ENCODE data around the gene LRG1. TPM values are rescaled to one million over a fixed set of nuclear protein-coding genes. Genes with fewer than 3 reads are reported as not detected.
A peak's percentile ranks its signal among the peaks of the same experiment; 100 is the strongest.

Gene LRG1
- total RNA-seq, 2 donors from 2014 or later = 0.67 to 2.3 TPM

DNA sequence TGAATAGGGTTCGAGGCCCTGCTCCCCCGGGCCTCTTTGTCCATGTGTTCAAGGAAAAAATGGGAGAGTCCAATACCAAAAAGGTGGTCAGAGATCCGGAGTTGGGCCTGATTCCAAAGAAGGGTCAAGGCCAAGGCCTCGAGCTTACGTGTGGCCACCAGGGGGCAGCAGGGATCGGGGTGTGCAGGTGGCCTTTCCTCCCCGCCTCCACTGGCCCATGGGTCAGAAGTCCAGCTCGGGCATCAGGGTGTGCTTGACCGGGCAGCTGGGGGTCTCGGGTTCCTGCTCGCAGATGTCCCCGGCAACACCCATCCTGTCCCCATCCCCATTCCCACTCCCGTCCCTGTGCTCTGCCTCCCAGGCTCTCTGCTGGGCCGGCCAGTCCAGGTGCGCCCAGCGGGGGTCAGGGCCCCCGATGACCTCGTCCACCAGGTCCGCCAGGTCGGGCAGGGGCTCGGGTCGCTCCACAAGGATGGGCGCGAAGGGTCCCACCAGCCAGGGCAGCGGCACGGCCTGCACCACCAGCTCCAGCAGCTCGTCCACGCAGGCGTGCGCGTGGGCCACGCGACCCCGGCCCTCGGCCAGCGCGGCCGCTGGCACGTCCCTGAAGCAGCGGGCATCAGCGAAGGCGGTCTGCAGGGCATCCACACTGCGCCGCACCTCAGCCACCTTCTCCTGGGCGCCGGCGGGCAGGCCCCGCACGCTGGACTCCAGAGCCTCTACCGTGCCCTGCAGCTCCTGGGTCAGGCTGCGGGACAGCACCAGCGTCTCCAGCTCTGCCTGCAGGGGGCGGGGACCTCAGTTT, 16.3 kb downstream of the LRG1 start:
- Mint-ChIP-seq H3K4me1 (ENCODE audit: low read depth) (no peaks in the 10 kb centered on the region), H3K27ac (no peak overlapping the region), H3K4me3 (no peak overlapping the region), H3K9me3 (no peaks in the 10 kb centered on the region), H3K36me3 (ENCODE audit: insufficient read depth in 2 of 2) (no peaks in the 10 kb centered on the region), H3K27me3 (ENCODE audit: low read depth) (no peaks in the 10 kb centered on the region)
- ATAC-seq (replicated peaks in 1 of 2) (peak; percentile 33 to 42), DNase-seq (peak; percentile 55 to 60)

DNA sequence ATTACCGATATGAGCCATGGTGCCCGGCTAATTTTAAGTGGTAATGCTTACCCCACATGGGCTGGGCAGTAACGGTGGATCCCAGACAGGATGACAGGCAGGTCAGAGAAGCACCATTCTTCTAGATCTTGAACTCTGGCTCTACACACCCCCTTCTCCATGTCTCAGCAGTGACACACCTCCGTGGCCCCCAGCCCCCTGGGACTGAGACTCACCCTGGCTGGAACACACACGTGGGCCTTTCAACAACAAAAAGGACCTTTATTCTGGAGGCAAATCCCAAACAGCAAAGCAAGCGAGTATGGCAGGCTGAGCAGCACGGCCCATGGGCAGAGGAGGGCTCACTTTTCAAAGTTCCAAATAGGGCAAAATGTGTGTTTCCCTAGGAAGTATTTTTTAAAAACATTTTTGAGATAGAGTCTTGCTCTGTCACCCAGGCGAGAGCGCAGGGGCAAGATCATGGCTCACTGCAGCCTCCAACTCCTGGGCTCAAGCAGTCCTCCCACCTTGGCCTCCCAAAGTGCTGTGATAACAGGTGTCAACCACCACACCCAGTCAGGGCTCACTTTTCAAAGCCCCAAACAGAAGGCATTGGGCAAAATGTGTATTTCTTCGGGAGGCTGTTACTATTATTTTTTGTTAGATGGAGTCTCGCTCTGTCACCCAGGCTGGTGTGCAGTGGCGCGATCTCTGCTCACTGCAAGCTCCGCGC, 17.4 kb downstream of the LRG1 start:
- Mint-ChIP-seq H3K9me3 (no peaks in the 10 kb centered on the region), H3K36me3 (ENCODE audit: insufficient read depth in 2 of 2) (no peaks in the 10 kb centered on the region), H3K27ac (no peak overlapping the region), H3K4me3 (no peak overlapping the region), H3K27me3 (ENCODE audit: low read depth) (no peaks in the 10 kb centered on the region), H3K4me1 (ENCODE audit: low read depth) (no peaks in the 10 kb centered on the region)
- ATAC-seq (replicated peaks in 1 of 2) (no peak), DNase-seq (no peak)

DNA sequence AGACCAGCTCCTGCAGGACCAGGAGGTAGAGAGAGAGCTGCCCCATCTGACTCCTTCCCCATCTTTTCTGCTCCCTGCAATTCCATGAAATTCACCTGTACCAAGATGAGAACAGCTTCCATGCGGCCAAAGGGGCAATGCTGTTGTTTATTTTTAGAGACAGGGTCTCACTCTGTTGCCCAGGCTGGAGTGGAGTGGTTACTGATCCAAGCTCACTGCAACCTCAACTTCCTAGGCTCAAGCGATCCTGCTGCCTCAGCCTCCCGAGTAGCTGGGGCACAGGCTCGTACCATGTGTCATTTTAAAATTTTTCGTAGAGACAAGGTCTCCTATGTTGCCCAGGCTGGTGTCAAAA, 18.0 kb downstream of the LRG1 start:
- H3K9me3 Mint-ChIP-seq = no peaks in the 10 kb centered on the region
- no peak for ATAC-seq (replicated peaks in 1 of 2)
- no peaks in the 10 kb centered on the region for H3K36me3 Mint-ChIP-seq (ENCODE audit: insufficient read depth in 2 of 2)
- no peak for DNase-seq
- H3K4me1 Mint-ChIP-seq (ENCODE audit: low read depth) = no peaks in the 10 kb centered on the region
- H3K4me3 Mint-ChIP-seq = no peak overlapping the region
- H3K27ac Mint-ChIP-seq = no peak overlapping the region
- no peaks in the 10 kb centered on the region for H3K27me3 Mint-ChIP-seq (ENCODE audit: low read depth)

DNA sequence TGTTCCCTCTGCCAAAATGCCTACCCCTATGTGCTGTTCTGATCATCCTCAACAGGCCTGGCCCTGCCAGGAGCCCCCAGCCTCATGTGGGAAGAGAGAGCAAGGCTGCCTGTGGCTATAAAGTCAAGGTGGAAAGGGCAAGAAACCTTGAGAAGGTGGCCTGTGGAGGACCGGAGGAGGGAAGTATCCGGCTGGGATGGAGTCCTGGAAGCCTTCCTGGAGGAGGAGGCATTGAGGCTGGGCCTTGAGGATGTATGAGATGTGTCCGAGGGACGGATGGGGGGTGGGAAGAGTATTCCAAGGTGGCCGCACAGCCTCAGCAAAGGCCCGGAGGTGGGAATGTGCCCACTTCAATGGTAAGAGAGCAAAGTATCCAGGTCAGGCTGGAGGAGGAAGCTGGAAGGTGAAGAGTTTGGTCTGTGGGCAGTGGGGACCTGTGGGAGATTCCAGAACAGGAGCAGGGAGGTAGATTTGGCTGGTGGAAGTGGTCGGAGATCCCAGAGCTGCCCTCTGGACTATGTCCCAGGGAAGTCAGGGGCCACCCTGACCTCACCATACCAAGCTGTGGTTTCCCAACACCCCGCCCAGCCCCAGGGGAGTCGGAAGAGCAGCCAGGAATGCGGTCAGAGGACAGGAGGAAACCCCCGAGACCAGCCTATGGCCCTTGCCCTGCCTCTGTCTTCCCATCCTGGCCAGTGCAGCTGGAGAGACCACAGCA, 18.5 kb downstream of the LRG1 start:
- H3K27ac Mint-ChIP-seq = no peak overlapping the region
- no peak overlapping the region for H3K4me3 Mint-ChIP-seq
- H3K4me1 Mint-ChIP-seq (ENCODE audit: low read depth) = no peaks in the 10 kb centered on the region
- no peak for ATAC-seq (replicated peaks in 1 of 2)
- no peak for DNase-seq
- H3K27me3 Mint-ChIP-seq (ENCODE audit: low read depth) = no peaks in the 10 kb centered on the region
- H3K9me3 Mint-ChIP-seq = no peaks in the 10 kb centered on the region
- H3K36me3 Mint-ChIP-seq (ENCODE audit: insufficient read depth in 2 of 2) = no peaks in the 10 kb centered on the region

DNA sequence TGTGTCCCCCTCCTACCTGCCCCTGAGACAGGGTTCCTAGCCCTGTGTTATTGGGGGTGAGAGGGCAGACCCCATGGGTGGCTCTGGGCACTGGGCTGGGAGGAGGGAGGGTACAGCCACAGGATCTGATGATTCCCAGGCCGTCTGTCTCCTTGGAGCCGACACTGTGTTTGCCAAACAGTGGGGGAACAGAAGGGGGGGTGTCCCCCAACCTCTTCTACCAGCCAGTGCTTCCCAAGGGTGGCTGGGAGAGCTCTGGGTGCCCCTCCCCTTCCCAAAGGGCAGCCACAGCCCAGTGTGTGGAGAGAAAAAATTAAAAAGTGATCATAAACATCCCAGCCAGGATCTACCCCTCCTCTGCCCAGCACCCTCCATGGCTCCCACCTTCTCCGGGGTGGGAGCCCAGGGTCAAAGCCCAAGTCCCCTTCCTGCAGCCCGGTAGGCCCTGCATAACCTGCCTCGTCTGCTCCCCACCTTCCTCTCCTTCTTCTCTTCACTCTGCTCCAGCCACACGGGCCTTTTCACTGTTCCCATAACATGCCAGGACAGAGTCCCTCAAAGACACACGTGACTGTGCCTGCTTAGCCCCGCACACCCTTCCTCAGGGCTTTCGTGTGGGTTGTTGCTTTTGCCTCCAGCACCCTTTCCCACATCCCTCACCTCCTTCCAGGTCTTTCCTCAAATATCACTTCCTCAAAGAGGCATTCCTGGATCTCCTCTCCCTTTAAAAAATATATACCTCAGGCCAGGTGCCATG, 20.1 kb downstream of the LRG1 start:
- Mint-ChIP-seq H3K9me3 (no peaks in the 10 kb centered on the region), H3K27me3 (ENCODE audit: low read depth) (no peaks in the 10 kb centered on the region), H3K4me1 (ENCODE audit: low read depth) (no peaks in the 10 kb centered on the region), H3K27ac (no peak overlapping the region), H3K4me3 (no peak overlapping the region), H3K36me3 (ENCODE audit: insufficient read depth in 2 of 2) (no peaks in the 10 kb centered on the region)
- no peak for ATAC-seq (replicated peaks in 1 of 2)
- DNase-seq = no peak

DNA sequence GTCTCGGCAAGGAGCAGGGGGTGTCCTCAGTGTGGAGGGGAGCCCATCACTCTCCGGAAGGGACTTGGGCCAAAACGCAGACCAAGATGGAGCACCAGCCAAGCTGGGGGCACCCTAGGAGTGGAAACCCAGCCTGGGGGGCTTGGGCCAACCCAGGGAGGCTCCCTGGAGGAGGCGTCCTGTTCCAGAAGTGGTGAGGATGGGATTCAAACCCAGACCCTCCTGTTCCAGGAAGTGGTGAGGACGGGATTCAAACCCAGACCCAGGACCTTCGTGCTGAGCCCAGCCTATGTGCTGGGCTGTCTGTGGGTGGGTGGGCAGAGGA, 20.7 kb downstream of the LRG1 start:
- Mint-ChIP-seq H3K27me3 (ENCODE audit: low read depth) (no peaks in the 10 kb centered on the region), H3K4me1 (ENCODE audit: low read depth) (no peaks in the 10 kb centered on the region), H3K9me3 (no peaks in the 10 kb centered on the region), H3K4me3 (no peak overlapping the region), H3K27ac (no peak overlapping the region), H3K36me3 (ENCODE audit: insufficient read depth in 2 of 2) (no peaks in the 10 kb centered on the region)
- ATAC-seq (replicated peaks in 1 of 2) (no peak), DNase-seq (no peak)

DNA sequence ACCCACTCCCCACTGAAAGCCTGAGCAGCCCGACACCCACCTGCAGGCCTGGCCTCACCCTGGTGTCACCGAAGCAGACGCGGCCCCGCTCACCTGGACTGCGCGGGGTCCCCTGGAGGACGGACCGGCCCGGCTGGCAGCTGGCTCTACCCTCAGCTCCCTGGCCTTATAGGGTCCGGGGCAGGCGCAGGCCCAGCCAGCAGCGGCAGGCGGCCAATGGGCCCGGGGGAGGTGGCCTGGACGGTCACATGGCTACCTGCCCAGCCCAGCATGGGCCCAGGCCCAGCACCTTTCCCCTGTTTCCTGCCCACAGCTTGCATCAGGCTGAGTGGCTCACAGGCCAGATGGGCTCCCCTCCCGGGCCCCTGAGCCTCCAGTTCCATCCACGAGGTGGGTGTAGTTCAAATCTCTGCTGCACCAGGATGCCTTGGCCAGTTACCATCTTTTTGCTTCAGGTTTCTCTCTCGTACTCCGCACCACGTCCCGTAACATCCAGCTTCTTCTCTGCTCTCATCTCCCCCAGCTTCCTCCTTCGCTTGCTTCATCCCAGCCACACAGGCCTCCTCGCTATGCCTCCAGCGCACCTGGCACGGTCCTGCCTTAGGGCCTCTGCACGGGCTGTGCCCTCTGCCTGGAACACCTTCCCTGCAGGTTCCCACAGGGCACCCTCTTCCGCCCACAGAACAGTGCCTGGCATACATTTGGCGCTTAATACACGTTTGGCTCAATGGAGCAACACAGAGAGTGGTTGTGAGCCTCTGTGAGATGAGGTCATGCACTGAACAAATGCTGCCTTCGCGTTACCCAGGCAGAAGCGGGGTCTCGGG, 21.3 kb downstream of the LRG1 start, which contains the start of gene PLIN4:
PLIN4 (minus strand) TSS at position 142 of the 827 bp plus-strand sequence. CDS start 214 bp downstream, outside the sequence.
- Mint-ChIP-seq H3K4me1 (ENCODE audit: low read depth) (no peaks in the 10 kb centered on the region), H3K27ac (no peak within 1 kb of the TSS), H3K4me3 (no peak within 1 kb of the TSS), H3K27me3 (ENCODE audit: low read depth) (no peaks in the 10 kb centered on the region), H3K9me3 (no peaks in the 10 kb centered on the region), H3K36me3 (ENCODE audit: insufficient read depth in 2 of 2) (no peaks in the 10 kb centered on the region)
- no peak for DNase-seq
- ATAC-seq (replicated peaks in 1 of 2) = no peak

DNA sequence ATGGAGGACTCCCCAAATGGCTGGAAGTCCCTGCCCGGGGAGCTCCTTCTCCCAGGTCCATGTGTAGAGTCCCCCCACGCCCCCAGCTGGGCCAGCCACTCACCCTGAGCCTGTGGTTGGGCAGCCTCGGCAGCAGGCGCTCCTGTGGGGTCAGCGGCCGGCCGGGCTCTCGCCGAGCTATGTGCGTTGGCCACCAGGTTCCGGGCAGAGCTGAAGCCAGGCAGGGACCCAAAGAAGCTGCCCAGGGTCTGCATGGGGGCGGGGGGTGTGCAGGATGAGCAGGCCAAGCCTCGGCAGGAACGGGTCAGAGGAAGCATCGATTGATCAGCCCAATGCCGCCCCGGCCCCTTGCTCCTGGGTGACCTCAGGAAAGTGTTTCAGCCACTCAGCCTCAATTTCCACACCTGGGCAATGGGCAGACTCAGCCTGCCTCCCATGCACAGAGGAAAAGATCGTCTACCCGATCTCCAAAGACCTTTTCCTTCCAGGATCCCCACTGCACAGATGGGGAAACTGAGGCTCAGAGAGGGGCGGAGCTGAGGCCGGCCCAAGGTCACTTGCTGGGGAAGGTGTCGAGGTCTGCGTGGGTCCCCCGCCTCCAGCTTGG, 22.3 kb downstream of the LRG1 start:
- Mint-ChIP-seq H3K4me1 (ENCODE audit: low read depth) (no peaks in the 10 kb centered on the region), H3K27me3 (ENCODE audit: low read depth) (no peaks in the 10 kb centered on the region), H3K9me3 (no peaks in the 10 kb centered on the region), H3K27ac (no peak overlapping the region), H3K36me3 (ENCODE audit: insufficient read depth in 2 of 2) (no peaks in the 10 kb centered on the region), H3K4me3 (no peak overlapping the region)
- ATAC-seq (replicated peaks in 1 of 2) (no peak), DNase-seq (no peak)

DNA sequence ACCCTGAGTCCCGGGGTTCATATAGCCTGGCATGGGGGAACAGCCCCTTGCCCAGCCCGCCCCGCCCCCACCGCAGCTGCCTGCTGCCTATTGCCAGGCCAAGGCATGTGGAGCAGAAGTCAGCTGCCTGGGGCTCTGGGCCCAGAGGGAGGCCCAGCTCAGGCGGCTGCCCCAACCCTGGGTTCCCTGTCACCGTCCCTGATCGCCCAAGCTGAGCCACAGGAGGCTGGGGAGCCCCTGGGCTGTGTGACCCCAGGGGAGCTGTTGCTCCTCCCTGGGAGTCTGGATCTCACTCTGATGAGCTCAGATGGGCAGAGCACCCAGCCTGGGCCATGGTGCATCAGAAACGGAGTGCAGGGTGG, 22.9 kb downstream of the LRG1 start:
- Mint-ChIP-seq H3K4me1 (ENCODE audit: low read depth) (no peaks in the 10 kb centered on the region), H3K9me3 (no peaks in the 10 kb centered on the region), H3K27ac (no peak overlapping the region), H3K36me3 (ENCODE audit: insufficient read depth in 2 of 2) (no peaks in the 10 kb centered on the region), H3K27me3 (ENCODE audit: low read depth) (no peaks in the 10 kb centered on the region), H3K4me3 (no peak overlapping the region)
- ATAC-seq (replicated peaks in 1 of 2) = no peak
- no peak for DNase-seq

DNA sequence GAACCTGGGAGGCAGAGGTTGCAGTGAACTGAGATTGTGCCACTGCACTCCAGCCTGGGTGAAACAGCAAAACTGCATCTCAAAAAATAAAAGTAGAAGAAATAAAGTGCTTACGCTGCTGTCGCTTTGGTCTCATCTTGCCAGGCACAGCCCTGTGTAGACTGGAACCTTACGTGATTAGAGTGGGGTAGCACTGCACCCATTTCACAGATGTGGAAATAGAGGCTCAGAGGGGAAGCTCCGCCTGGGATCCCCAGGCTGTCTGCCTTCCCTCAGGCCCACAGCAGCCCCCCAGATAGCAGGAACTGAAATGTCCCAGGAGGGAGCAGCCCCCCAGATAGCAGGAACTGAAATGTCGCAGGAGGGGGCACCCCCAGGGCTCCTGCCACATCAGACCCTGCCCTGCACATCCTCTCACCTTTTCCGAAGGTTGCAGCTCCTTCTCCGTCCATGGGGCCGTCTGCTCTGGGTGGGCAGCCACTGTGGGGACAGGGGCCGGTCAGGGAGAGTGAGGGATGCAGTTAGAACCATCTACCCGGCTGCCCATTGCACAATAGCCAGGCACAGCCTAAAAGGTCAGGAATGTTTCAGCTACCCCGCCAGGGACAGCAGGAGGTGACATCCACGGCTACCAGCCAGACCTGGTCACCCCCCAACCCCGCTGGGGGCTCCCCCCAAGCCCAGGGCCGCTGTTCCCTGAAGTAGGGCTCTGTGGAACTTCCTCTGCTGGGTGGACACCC, 23.5 kb downstream of the LRG1 start:
- no peaks in the 10 kb centered on the region for H3K4me1 Mint-ChIP-seq (ENCODE audit: low read depth)
- H3K36me3 Mint-ChIP-seq (ENCODE audit: insufficient read depth in 2 of 2) = no peaks in the 10 kb centered on the region
- DNase-seq (no peak), ATAC-seq (replicated peaks in 1 of 2) (no peak)
- no peak overlapping the region for H3K27ac Mint-ChIP-seq
- H3K27me3 Mint-ChIP-seq (ENCODE audit: low read depth) = no peaks in the 10 kb centered on the region
- no peak overlapping the region for H3K4me3 Mint-ChIP-seq
- no peaks in the 10 kb centered on the region for H3K9me3 Mint-ChIP-seq

DNA sequence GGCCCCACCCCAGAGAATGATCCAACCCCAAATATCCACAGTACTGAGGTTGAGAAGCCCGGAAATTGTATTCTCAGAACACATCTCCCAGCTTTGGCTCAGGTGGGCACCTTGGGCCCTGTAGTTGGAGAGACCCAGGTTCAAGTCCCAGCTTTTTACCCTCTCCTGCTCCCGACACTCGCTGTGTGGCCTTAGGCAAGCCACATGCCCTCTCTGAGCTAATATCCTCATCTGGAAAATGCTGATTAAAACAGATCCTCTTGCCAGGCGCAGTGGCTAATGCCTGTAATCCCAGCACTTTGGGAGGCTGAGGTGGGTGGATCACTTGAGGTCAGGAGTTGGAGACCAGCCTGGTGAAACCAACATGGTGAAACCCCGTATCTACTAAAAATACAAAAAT, 24.1 kb downstream of the LRG1 start:
- H3K9me3 Mint-ChIP-seq = no peaks in the 10 kb centered on the region
- no peak overlapping the region for H3K4me3 Mint-ChIP-seq
- no peak for DNase-seq
- ATAC-seq (replicated peaks in 1 of 2) = no peak
- no peaks in the 10 kb centered on the region for H3K27me3 Mint-ChIP-seq (ENCODE audit: low read depth)
- no peaks in the 10 kb centered on the region for H3K36me3 Mint-ChIP-seq (ENCODE audit: insufficient read depth in 2 of 2)
- H3K4me1 Mint-ChIP-seq (ENCODE audit: low read depth) = no peaks in the 10 kb centered on the region
- H3K27ac Mint-ChIP-seq = no peak overlapping the region

DNA sequence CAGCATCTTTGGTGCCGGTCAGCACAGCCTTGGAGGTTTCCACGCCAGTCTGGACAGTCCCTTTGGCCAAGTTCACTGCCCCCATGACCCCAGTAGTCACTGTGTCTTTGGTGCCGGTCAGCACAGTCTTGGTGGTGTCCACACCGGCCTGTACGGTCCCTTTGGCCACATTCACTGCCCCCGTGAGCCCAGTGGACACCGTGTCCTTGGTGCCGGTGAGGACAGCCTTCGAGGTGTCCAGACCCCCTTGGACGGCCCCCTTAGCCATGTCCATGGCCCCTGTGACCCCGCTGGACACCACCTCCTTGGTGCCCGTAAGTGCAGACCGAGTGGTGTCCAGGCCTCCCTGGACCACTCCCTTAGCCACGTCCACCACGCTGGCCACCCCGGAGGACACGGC, 26.6 kb downstream of the LRG1 start:
- no peaks in the 10 kb centered on the region for H3K36me3 Mint-ChIP-seq (ENCODE audit: insufficient read depth in 2 of 2)
- no peak for ATAC-seq (replicated peaks in 1 of 2)
- no peak for DNase-seq
- H3K9me3 Mint-ChIP-seq = no peaks in the 10 kb centered on the region
- H3K27ac Mint-ChIP-seq = no peak overlapping the region
- H3K4me3 Mint-ChIP-seq = no peak overlapping the region
- no peaks in the 10 kb centered on the region for H3K27me3 Mint-ChIP-seq (ENCODE audit: low read depth)
- no peaks in the 10 kb centered on the region for H3K4me1 Mint-ChIP-seq (ENCODE audit: low read depth)

Data from activated T-cell treated with anti-CD3 and anti-CD28 coated beads, Interleukin-2, amount 50 U/mL, for 72 hours (primary cell).